ENCODE results near the gene RAB22A.

RAB22A gene

DNA sequence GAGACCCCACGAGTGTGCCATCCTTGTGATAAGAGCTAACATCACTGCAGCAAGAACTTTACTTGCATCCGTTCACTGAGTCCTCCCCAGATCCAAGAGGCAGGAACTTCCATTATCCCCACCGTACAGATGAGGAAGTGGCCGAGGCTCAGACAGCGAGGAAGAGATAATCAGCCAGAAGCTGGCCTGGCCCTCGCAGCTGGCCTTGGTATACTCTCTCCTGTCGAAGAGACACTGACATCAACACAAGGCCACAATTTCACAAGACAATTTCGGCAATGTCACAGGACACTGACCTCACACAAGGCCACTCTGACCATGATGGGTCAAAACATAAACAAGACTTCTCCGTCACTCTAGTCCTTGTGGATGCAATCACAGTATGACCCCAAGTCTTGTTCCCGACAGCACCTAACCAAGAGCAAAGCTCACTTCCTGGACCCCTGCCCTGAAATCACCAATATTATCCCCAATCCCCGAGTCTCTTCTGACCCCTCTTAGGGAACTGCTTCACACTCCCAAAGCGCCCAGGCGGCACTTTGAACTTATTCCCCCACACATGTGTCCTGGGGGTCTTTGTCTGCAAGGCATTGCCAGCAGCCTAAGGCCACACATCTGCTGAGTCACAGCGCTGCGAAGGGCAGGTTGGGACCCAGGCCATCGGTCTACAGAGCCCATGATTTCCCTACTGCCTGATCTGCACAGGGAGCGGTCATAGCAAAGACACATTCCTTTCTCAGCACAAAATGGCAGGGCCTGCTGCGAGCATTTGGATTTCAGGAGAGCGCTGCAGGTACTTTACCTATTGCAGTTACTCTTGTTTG, 64.7 kb downstream of the RAB22A start:
- TF ChIP-seq, protein P1, sequence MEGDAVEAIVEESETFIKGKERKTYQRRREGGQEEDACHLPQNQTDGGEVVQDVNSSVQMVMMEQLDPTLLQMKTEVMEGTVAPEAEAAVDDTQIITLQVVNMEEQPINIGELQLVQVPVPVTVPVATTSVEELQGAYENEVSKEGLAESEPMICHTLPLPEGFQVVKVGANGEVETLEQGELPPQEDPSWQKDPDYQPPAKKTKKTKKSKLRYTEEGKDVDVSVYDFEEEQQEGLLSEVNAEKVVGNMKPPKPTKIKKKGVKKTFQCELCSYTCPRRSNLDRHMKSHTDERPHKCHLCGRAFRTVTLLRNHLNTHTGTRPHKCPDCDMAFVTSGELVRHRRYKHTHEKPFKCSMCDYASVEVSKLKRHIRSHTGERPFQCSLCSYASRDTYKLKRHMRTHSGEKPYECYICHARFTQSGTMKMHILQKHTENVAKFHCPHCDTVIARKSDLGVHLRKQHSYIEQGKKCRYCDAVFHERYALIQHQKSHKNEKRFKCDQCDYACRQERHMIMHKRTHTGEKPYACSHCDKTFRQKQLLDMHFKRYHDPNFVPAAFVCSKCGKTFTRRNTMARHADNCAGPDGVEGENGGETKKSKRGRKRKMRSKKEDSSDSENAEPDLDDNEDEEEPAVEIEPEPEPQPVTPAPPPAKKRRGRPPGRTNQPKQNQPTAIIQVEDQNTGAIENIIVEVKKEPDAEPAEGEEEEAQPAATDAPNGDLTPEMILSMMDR (conservative IDR thresholded peaks at IDR 0.05; ENCODE audit: low read length): no peak
- H3K4me3 ChIP-seq (ENCODE audit: low read length): no peak overlapping the region
- DNase-seq (ENCODE audit: low read depth): no peak

DNA sequence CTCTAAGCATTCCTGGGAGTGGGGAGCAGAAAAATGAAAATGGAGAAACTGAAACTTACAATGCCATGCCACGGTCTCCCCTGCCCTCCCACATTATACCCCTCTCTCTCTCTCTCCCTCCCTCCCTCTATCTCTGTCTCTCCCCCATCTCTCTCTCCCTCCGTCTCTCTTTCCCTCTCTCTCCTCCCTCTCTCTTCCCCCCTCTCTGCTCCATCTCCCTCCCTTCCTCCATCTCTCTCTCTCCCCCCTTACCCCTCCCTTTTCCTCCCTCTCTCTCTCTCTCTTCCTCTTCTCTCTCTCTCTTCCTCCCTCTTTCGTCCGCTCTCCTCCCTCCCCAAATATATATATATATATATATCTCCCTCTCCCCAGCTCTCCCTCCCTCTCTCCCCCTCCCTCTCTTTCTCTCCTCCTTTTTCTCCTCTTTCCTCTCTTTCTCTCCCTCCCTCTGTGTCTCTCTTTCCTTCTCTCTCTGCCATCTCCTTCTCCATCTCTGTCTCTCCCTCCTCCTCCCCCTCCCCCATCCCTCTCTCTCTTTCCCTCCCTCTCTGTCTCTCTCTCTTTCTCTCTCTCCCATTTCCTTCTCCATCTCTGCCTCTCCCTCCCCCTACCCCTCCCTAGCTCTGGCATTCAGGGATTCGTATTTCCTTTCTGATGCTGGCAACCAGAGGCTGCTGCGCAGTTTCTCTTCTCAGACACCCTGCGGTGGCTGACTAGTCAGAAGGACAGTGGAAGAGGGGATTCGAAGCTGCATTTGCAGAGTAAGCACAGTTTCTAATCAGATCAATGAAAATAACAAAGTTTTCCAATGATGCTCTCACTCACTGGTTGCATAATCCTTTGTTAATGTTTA, 65.6 kb downstream of the RAB22A start:
- no peak overlapping the region for H3K4me3 ChIP-seq (ENCODE audit: low read length)
- peak; percentile 58 for DNase-seq (ENCODE audit: low read depth)
- TF ChIP-seq, protein P1 (conservative IDR thresholded peaks at IDR 0.05; ENCODE audit: low read length): no peak

DNA sequence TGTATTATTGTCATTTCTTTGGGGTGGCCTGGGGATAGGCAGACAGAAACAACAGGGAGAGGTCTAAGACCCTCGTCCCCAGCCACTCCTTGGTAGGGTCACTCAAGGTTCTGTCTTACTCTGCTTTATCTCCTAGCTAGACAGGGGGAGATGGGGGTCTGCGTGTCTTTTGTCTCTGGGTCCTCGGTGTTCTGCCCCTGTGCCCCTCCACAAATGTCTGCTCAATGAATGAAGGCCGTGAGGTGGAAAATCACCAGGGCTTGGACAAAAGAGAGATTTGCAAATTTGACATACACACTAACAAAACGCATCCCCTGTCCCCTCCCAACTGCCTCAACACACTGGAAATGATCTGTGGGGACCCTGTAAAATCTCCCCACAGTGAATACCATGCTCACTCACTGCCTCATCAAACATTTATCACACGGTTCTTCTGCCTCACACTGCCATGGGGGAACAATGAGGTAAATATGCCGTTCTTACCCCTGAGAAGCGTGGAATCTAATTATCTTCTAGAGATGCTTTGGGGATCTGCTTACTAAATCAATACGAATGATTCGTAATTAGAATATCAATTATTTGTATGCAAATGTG, 66.3 kb downstream of the RAB22A start:
- no peak overlapping the region for H3K4me3 ChIP-seq (ENCODE audit: low read length)
- no peak for DNase-seq (ENCODE audit: low read depth)
- TF ChIP-seq, protein P1 (conservative IDR thresholded peaks at IDR 0.05; ENCODE audit: low read length): no peak

DNA sequence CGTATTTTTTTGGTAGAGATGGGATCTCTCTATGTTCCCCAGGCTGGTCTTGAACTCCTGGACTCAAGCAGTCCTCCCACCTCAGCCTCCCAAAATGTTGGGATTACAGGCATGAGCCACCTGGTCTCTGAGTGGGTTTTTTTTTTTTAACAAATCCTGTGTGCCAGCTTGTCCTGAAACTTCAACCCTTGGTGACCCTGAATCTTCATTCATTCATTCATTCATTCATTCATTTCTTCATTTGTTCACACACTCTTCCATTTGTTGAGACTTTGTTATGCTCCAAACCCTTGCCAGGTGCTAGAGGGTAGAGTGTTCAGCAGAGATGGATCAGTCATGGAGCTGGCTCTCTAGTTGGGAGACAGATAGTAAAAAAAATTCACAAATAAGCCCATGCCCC, 67.5 kb downstream of the RAB22A start:
- H3K4me3 ChIP-seq (ENCODE audit: low read length): no peak overlapping the region
- no peak for DNase-seq (ENCODE audit: low read depth)
- TF ChIP-seq, protein P1 (conservative IDR thresholded peaks at IDR 0.05; ENCODE audit: low read length): no peak

DNA sequence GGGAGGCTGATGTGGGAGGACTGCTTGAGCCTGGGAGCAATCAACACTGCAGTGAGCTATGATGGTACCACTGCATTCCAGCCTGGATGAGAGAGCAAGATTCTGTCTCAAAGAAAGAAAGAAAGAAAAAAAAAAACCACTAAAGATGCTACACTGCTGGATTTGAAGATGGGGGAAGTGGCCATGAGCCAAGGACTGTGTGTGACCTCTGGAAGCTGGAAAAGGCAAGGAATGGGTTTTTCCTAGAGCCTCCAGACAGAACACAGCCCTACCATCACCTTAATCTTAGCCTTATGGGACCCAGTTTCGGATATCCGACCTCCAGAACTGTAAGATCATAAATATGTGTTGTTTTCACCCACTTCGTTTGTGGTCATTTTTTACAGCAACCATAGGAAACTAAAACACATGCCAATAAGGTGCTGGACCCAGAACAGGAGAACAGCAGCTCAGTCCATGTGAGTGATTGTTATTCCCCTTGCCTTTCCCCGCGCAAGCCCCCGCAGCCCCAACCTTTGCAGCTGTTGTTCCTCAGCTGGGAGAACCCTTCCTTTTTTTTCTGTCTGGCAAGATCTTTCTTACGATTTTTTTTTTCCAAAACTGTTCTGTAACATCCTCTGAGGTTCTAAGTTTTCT, 68.4 kb downstream of the RAB22A start:
- TF ChIP-seq, protein P1 (conservative IDR thresholded peaks at IDR 0.05; ENCODE audit: low read length): no peak
- H3K4me3 ChIP-seq (ENCODE audit: low read length): no peak overlapping the region
- peak; percentile 28 for DNase-seq (ENCODE audit: low read depth)

DNA sequence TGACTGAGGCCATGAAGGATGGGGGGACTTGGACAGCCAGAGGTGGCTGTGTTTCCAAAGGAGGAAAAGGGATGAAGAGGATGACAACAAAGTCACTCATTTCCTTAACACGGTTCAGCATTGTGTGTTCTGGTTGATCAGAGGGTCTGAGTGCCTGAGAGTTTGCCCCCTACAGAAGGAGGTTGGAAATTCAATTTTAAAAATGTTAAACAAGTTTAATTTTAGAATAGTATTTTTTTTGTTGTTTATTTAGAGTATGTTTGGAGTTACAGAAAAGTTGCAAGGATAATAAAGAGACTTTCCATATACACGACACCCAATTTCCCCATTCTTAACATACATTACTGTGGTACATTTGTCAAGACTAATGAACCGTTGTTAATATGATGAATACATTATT, 69.2 kb downstream of the RAB22A start:
- DNase-seq (ENCODE audit: low read depth): no peak
- TF ChIP-seq, protein P1 (conservative IDR thresholded peaks at IDR 0.05; ENCODE audit: low read length): peak; percentile 20; the same call in 1 of the 2 replicates
- H3K4me3 ChIP-seq (ENCODE audit: low read length): no peak overlapping the region
